HepG2 (cell line): ENCODE results near the gene BCL7A. TPM values are rescaled to one million over a fixed set of nuclear protein-coding genes. Genes with fewer than 3 reads are reported as not detected.
A peak's percentile ranks its signal among the peaks of the same experiment; 100 is the strongest.

ENCODE experiments used
- BRCA1 ChIP-seq: sonication (generic); formaldehyde crosslinking; IDR thresholded peaks from 2 replicates; pipeline ENCODE4 v1.4.0; 2020; ENCODE audit warnings: missing genetic modification reagents
- CCDC6 ChIP-seq: sonication (generic); formaldehyde crosslinking; IDR thresholded peaks from 2 replicates; pipeline ENCODE4 v1.8.1; 2022; ENCODE audit warnings: mild to moderate bottlenecking, missing genetic modification reagents, moderate library complexity
- ETV6 ChIP-seq: sonication (generic); formaldehyde crosslinking; conservative IDR thresholded peaks from 2 replicates; pipeline ENCODE4 v1.4.0; 2020; ENCODE audit warnings: missing genetic modification reagents
- IKZF1 ChIP-seq: fragments of 450-650 bp; IDR thresholded peaks from 2 replicates; pipeline ENCODE4 v1.7.1; 2016
- MXI1 ChIP-seq: IDR thresholded peaks from 3 replicates; pipeline ENCODE4 v1.6.1; 2012; ENCODE audit warnings: low read depth, low read length, inconsistent platforms, borderline replicate concordance
- POLR2G ChIP-seq: fragments of 200-400 bp; formaldehyde crosslinking; IDR thresholded peaks from 2 replicates; pipeline ENCODE4 v1.6.1; 2018; ENCODE audit warnings: mild to moderate bottlenecking, low read depth, low read length, moderate library complexity
- RAD21 ChIP-seq: fragments of 450-650 bp; formaldehyde crosslinking; IDR thresholded peaks from 2 replicates; pipeline ENCODE4 v1.5.0; 2020; ENCODE audit warnings: mild to moderate bottlenecking
- RNF2 ChIP-seq: fragments of 450-650 bp; conservative IDR thresholded peaks from 2 replicates; pipeline ENCODE4 v1.6.1; 2016; ENCODE audit warnings: low read depth
- SALL2 ChIP-seq: sonication (generic); formaldehyde crosslinking; IDR thresholded peaks from 2 replicates; pipeline ENCODE4 v1.8.1; 2023; ENCODE audit warnings: mild to moderate bottlenecking, missing genetic modification reagents, inconsistent platforms
- ZFP62 ChIP-seq: sonication (generic); formaldehyde crosslinking; IDR thresholded peaks from 2 replicates; pipeline ENCODE4 v1.4.0; 2020; ENCODE audit warnings: missing genetic modification reagents
- ZNF12 ChIP-seq: sonication (generic); formaldehyde crosslinking; IDR thresholded peaks from 2 replicates; pipeline ENCODE4 v1.5.0; 2020; ENCODE audit warnings: missing genetic modification reagents
- ZNF292 ChIP-seq: sonication (generic); formaldehyde crosslinking; IDR thresholded peaks from 2 replicates; pipeline ENCODE4 v1.8.1; 2022; ENCODE audit warnings: mild to moderate bottlenecking, low read depth, missing genetic modification reagents, borderline replicate concordance
- ZNF3 ChIP-seq: IDR thresholded peaks from 2 replicates; pipeline ENCODE4 v1.7.0; 2017; ENCODE audit warnings: inconsistent platforms
- ZNF354B ChIP-seq: sonication (generic); formaldehyde crosslinking; IDR thresholded peaks from 2 replicates; pipeline ENCODE4 v1.8.0; 2022; ENCODE audit warnings: mild to moderate bottlenecking, missing genetic modification reagents
- ZNF496 ChIP-seq: sonication (generic); formaldehyde crosslinking; IDR thresholded peaks from 2 replicates; pipeline ENCODE4 v1.8.1; 2023; ENCODE audit warnings: mild to moderate bottlenecking, moderate library complexity, missing genetic modification reagents; ENCODE audit not compliant: insufficient replicate concordance
- ZNF775 ChIP-seq: sonication (generic); formaldehyde crosslinking; IDR thresholded peaks from 2 replicates; pipeline ENCODE4 v1.4.0; 2020; ENCODE audit warnings: missing genetic modification reagents, mild to moderate bottlenecking, moderate library complexity, borderline replicate concordance
- ZSCAN21 ChIP-seq: sonication (generic); formaldehyde crosslinking; IDR thresholded peaks from 2 replicates; pipeline ENCODE4 v1.8.0; 2022; ENCODE audit warnings: mild to moderate bottlenecking, missing genetic modification reagents, moderate library complexity, borderline replicate concordance
- polyA plus RNA-seq, 8 experiments: library from polyadenylated mRNA; depleted of rRNA in 3 of 8; stranded (reverse) in 7 of 8; unstranded in 1 of 8; fragments of >200 nt; fragmentation: Illumina TruSeq in 4 of 8; extraction: Trizol in 4 of 8; gene quantifications; 2 replicates each; pipeline versions ENCODE4 v1.2.1 to v1.2.3, GENCODE V29; 2011 to 2016; ENCODE audit warnings: low read depth in 4 of 8, missing spikeins in 1 of 8, mixed read lengths in 1 of 8; ENCODE audit not compliant: insufficient read depth in 1 of 8
- total RNA-seq, 5 experiments: library from RNA; depleted of rRNA; stranded (reverse); fragments of >200 nt; fragmentation: Illumina TruSeq; extraction: Trizol; gene quantifications; 2 replicates each; pipeline ENCODE4 v1.2.3, GENCODE V29; 2016; ENCODE audit warnings: low read depth in 1 of 5
- TF ChIP-seq, protein P1 (sequence below): sonication (generic); formaldehyde crosslinking; IDR thresholded peaks from 2 replicates; pipeline ENCODE4 v1.5.0; 2020; ENCODE audit warnings: missing genetic modification reagents
- TF ChIP-seq, protein P2 (sequence below): IDR thresholded peaks from 2 replicates; pipeline ENCODE4 v1.6.1; 2016; ENCODE audit warnings: missing biosample characterization, missing genetic modification reagents, low read depth
- TF ChIP-seq, protein P3 (sequence below): sonication (generic); formaldehyde crosslinking; IDR thresholded peaks from 2 replicates; pipeline ENCODE4 v1.9.0; 2021; ENCODE audit warnings: missing genetic modification reagents, mild to moderate bottlenecking, borderline replicate concordance
- TF ChIP-seq, protein P4 (sequence below): sonication (generic); formaldehyde crosslinking; IDR thresholded peaks from 2 replicates; pipeline ENCODE4 v1.8.0; 2023; ENCODE audit warnings: mild to moderate bottlenecking, missing genetic modification reagents
- TF ChIP-seq, protein P5 (sequence below): sonication (generic); formaldehyde crosslinking; IDR thresholded peaks from 2 replicates; pipeline ENCODE4 v1.5.0; 2020; ENCODE audit warnings: mild to moderate bottlenecking, missing genetic modification reagents, moderate library complexity
- TF ChIP-seq, protein P6 (sequence below): IDR thresholded peaks from 2 replicates; pipeline ENCODE4 v1.6.1; 2016

The BCL7A gene
- total and polyA plus RNA-seq, 2 of the 13 experiments (the other 11 are each of a cell fraction or from before 2014, with no cell fraction given), result 4.1 to 6.2 TPM

DNA sequence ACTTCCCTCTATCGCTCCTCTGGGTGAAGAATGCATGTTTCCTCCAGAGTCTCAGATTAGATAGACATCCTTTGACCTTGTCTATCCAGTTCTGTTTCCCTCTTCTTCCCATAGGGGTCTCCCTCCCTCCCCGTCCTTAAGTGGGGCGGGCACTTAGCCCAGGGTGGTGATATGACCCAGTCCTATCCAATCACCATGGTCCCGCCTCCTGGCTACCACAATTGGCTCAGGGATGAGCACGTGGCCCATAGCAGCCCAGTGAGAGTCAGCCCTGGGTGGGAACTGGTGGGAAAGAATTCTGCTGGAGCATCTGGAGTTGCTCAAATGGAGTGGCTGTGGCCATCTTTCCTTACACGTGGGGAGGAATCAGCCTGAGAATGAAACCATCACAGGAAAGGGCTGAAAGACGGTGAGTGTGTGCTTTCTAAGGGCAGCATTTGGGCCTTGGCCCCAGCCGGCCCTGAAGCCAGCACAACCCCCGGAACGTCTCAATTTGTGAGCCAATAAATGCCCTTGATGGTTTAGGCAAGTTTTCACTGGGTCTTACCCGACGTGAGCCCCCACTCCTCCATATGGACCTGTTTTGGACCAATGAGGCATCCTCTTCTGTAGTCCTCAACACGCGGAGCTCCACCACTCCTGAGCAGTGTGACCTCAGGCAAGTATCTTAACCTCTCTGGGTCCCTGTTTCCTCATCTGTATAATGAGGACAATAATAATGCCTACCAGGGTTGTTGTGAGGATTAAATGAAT lies 42.5 kb downstream of the BCL7A start (continued):
- TF ChIP-seq, protein P1, sequence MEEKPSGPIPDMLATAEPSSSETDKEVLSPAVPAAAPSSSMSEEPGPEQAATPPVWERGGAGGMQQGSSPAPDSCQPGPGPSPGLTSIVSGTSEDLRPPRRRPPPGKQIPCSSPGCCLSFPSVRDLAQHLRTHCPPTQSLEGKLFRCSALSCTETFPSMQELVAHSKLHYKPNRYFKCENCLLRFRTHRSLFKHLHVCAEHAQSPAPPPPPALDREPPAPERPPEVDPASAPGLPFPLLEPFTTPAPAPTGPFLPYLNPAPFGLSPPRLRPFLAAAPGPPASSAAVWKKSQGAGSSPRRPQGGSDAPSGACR (CRISPR knock-in tag), result no peak
- TF ChIP-seq ZNF12 (CRISPR knock-in tag), result no peak; the same call in 1 of the 2 replicates
- TF ChIP-seq, protein P2, sequence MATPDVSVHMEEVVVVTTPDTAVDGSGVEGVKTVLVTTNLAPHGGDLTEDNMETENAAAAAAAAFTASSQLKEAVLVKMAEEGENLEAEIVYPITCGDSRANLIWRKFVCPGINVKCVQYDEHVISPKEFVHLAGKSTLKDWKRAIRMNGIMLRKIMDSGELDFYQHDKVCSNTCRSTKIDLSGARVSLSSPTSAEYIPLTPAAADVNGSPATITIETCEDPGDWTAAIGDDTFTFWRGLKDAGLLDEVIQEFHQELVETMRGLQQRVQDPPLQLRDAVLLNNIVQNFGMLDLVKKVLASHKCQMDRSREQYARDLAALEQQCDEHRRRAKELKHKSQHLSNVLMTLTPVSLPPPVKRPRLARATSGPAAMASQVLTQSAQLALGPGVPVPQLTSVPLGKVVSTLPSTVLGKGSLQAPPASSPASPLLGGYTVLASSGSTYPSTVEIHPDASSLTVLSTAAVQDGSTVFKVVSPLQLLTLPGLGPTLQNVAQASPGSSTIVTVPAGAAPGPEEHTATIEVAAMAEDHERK (CRISPR knock-in tag), result no peak
- TF ChIP-seq ZNF775 (CRISPR knock-in tag), result no peak
- no peak; the same call in 1 of the 2 replicates for TF ChIP-seq ETV6 (CRISPR knock-in tag)
- no peak for TF ChIP-seq RAD21 (CRISPR knock-in tag)
- TF ChIP-seq ZNF292, result no peak
- TF ChIP-seq, protein P3, sequence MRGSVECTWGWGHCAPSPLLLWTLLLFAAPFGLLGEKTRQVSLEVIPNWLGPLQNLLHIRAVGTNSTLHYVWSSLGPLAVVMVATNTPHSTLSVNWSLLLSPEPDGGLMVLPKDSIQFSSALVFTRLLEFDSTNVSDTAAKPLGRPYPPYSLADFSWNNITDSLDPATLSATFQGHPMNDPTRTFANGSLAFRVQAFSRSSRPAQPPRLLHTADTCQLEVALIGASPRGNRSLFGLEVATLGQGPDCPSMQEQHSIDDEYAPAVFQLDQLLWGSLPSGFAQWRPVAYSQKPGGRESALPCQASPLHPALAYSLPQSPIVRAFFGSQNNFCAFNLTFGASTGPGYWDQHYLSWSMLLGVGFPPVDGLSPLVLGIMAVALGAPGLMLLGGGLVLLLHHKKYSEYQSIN (CRISPR knock-in tag), result no peak
- TF ChIP-seq BRCA1 (CRISPR knock-in tag), result no peak
- no peak for TF ChIP-seq IKZF1
- peak; percentile 94 for TF ChIP-seq RNF2
- TF ChIP-seq SALL2, result no peak
- no peak for TF ChIP-seq ZFP62
- no peak for TF ChIP-seq ZSCAN21 (CRISPR knock-in tag)
- TF ChIP-seq, protein P4, sequence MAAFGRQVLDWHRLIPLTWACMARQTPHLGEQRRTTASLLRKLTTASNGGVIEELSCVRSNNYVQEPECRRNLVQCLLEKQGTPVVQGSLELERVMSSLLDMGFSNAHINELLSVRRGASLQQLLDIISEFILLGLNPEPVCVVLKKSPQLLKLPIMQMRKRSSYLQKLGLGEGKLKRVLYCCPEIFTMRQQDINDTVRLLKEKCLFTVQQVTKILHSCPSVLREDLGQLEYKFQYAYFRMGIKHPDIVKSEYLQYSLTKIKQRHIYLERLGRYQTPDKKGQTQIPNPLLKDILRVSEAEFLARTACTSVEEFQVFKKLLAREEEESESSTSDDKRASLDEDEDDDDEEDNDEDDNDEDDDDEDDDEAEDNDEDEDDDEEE, result peak; percentile 24; the same call in 1 of the 2 replicates
- 0 out of 2 replicates have a peak, but pooled peaks have one; percentile 32 for TF ChIP-seq POLR2G
- TF ChIP-seq, protein P5, sequence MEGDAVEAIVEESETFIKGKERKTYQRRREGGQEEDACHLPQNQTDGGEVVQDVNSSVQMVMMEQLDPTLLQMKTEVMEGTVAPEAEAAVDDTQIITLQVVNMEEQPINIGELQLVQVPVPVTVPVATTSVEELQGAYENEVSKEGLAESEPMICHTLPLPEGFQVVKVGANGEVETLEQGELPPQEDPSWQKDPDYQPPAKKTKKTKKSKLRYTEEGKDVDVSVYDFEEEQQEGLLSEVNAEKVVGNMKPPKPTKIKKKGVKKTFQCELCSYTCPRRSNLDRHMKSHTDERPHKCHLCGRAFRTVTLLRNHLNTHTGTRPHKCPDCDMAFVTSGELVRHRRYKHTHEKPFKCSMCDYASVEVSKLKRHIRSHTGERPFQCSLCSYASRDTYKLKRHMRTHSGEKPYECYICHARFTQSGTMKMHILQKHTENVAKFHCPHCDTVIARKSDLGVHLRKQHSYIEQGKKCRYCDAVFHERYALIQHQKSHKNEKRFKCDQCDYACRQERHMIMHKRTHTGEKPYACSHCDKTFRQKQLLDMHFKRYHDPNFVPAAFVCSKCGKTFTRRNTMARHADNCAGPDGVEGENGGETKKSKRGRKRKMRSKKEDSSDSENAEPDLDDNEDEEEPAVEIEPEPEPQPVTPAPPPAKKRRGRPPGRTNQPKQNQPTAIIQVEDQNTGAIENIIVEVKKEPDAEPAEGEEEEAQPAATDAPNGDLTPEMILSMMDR (CRISPR knock-in tag), result peak; percentile 83
- TF ChIP-seq ZNF496 (CRISPR knock-in tag), result no peak
- TF ChIP-seq, protein P6, sequence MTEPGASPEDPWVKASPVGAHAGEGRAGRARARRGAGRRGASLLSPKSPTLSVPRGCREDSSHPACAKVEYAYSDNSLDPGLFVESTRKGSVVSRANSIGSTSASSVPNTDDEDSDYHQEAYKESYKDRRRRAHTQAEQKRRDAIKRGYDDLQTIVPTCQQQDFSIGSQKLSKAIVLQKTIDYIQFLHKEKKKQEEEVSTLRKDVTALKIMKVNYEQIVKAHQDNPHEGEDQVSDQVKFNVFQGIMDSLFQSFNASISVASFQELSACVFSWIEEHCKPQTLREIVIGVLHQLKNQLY, result no peak
- TF ChIP-seq ZNF354B (CRISPR knock-in tag), result no peak
- TF ChIP-seq ZNF3 (CRISPR knock-in tag), result 0 out of 2 replicates have a peak, but pooled peaks have one; percentile 52
- peak; percentile 52; the same call in 1 of the 3 replicates for TF ChIP-seq MXI1
- no peak for TF ChIP-seq CCDC6 (CRISPR knock-in tag)
